ENCODE data around the gene COL16A1.

GRCh38 chr1:31672986-31673385, 30.8 kb downstream of the COL16A1 start:
- no peak for TF ChIP-seq SUZ12 (IDR thresholded peaks at IDR 0.05)
- TF ChIP-seq SP1 (IDR thresholded peaks at IDR 0.05), result no peak
- no peak for TF ChIP-seq LEF1 (IDR thresholded peaks at IDR 0.05; ENCODE audit: borderline replicate concordance)
- TF ChIP-seq FOXK2 (IDR thresholded peaks at IDR 0.05), result no peak
- no peak for TF ChIP-seq FOXM1 (IDR thresholded peaks at IDR 0.05; ENCODE audit: borderline replicate concordance)
- TF ChIP-seq HDGF (IDR thresholded peaks at IDR 0.05; ENCODE audit: borderline replicate concordance), result no peak
- TF ChIP-seq BHLHE40 (IDR thresholded peaks at IDR 0.05; ENCODE audit: borderline replicate concordance), result no peak
- TF ChIP-seq NFRKB (IDR thresholded peaks at IDR 0.05), result no peak
- TF ChIP-seq ZNF384 (IDR thresholded peaks at IDR 0.05), result no peak
- TF ChIP-seq CTBP1 (IDR thresholded peaks at IDR 0.05; ENCODE audit: borderline replicate concordance), result no peak
- no peak for TF ChIP-seq FOXA1 (IDR thresholded peaks at IDR 0.05)
- TF ChIP-seq PKNOX1 (IDR thresholded peaks at IDR 0.05), result no peak
- no peak for TF ChIP-seq ARNT (IDR thresholded peaks at IDR 0.05)
- no peak for TF ChIP-seq ELF4 (IDR thresholded peaks at IDR 0.05)

Measured in HEK293T (cell line).